Kidney glomerular epithelial cell (primary cell): Measurements from ENCODE around the gene ZNF500.

Experiments used
- DNase-seq: peaks from one replicate; lab custom pipeline; 2025; lab: John Stamatoyannopoulos, UW

Gene ZNF500

DNA sequence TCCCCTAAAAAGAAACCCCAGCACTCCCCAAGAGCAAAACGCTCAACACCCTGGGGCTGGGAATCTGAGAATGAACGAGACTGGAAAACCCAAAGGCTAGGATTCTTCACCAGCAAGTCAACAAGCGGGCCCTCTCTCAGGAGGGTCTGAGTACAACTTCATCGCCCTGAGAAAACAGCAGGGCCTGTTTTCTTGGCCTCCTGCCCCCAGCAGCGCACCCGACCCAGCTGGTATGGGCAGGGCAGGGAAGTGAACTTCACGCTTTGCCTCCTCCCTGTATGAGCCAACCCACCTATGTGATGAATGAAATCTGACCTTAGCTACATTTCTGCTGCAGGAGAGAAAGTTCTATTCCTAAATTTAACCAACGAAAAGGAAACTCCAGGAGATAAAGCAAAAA, 62.5 kb downstream of the ZNF500 start:
- DNase-seq: no peak

DNA sequence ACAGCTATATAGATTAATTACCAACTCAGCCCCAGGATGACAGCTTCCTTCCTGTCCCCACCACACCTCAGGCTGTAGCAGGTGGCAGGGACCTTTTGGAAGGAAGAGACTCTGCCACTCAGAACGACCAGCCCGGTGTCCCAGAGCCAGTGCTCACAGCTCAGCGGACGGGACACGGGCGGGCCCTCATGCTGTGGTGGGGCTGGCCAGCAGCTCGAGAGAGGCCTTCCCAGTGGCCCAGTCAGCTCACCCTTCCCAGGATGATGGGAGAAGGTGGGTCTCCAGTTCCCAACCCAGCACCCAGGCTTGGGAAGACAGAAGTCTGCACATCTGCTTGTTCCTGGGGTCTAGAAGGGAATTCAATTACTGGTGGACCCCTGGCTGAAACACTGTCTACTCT, 63.1 kb downstream of the ZNF500 start:
- DNase-seq: no peak

DNA sequence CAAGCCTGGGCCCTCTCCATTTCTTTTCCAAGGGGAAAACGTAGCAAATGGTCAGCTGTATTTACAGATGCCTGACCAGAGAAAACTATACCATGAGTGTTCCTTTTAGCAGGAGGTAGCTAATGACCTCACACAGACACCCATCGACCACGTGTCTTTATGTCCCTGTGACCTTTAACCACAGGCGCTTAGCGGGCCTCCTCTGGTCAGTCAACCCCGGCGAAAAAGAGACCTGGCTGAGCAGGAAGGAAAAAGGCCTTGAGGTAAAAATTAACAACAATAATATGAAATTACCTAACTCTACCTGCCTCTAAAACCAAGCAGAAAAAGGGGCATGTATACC, 64.5 kb downstream of the ZNF500 start:
- no peak for DNase-seq

DNA sequence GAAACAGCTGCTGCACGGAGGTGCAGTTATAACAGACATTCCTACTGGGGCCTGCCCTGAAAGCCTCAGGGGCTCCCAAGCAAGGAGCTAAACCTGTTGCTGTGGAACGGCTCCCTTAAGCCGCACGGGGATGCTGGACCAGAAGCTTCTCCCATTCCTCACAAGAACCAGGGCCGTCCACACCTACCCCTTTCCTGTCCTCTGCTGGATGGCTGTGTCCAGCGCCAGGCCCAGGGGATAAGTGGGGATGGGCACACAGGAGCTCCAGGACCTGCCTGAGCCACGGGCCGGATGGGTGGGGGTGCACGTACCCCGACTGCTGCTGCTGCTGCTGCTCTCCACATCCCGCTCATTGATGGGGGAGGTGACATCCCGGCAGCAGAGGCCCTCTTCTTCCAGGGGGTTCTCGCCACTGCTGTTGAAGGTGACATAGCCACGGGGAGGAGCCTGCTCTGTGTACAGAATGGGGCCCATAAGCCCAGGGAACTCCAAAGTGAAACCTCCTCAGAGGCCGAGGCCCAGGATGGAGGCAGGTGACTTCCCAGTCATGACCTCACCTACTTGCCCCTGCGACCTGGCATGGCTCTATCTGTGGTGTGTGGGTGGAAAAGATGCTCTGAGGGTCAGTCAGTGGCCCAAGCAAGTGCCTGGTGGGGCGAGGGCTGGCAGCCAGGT, 65.0 kb downstream of the ZNF500 start:
- no peak for DNase-seq

DNA sequence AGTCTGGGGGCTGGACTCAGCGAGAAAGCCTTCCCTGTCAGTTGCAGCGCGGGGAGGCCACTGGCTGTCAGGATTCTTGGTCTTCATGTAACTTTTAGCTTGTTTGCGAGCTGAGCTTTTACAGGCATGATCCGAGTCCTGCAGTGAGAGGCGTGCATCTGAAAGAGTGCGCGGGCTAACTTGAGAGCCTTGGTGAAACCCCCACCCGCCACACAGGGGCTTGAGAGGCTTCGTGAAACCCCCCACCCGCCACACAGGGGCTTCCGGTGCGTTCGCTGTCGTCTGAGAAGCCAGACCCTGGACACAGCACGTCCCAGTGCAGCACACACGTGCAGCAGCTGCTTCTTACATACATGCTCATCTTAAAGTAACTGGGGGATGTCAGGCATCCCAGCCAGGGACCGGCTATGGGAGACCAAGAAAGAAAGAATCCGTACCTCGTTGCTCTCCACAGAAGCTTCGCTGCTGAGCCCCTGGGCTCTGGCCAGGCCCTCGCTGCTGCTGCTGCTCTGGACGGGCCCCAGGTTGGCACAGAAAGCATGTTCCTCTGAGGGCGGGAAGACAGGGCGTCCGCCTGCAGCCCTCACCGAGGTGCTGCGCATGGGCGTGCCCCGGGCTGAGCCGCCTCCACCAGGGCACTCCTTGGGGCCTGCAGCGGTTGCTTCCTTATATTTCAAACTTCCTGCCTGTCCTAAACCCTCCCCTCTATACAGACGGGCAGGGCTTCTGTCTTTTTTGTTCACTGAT, 65.8 kb downstream of the ZNF500 start:
- no peak for DNase-seq

DNA sequence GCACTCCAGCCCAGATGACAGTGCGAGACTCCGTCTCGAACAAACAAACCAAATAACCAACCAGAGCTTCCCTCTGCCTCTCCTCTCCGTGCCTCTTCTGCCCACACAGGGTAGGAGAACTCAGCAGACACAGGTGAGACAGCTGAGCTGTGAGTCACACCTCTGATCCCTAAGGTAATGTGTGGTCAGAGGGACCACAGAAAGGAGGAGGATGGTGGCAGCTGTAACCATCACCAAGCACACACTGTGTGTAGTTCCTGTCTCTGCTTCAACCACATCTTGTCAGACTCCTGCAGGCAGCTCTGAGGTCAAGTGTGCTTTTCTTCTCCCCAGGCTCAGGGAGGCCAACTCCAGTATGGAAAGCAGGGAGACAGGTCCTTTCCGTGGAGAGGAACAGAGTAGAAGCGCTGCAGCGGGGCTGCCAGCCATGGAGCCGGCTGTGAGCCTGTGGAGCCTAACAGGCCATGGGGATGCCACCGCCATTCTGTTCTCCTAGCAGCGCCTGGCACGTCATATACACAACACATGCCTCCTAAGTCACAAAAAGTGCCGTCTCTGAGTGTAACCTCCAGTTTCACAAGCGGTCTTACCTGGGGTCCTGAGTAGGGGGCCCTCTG, 66.5 kb downstream of the ZNF500 start:
- no peak for DNase-seq

DNA sequence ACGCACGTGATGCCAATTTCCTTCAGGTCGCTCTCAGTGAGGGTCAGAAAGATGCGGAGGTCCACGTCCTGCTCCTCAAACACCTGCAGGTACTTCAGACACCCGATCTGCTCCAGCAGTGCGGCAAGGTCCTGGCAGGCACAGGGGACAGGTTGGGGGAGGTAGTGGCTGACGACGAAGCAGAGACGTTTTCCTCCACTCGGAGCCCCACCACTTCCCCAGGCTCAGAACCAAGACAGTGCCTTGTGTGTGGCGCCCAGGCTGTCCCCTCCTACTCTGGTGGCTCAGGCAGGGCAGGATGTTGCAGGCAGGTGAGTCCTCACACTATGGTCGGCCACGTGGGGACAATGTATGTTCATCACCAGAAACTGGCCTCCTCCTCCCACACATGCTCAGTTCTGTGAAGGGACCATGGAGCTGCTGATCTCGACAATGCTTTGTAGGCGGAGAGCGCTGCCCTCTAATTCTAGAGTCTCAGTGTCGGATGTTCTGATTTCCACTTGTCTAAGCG, 67.9 kb downstream of the ZNF500 start:
- DNase-seq: no peak

DNA sequence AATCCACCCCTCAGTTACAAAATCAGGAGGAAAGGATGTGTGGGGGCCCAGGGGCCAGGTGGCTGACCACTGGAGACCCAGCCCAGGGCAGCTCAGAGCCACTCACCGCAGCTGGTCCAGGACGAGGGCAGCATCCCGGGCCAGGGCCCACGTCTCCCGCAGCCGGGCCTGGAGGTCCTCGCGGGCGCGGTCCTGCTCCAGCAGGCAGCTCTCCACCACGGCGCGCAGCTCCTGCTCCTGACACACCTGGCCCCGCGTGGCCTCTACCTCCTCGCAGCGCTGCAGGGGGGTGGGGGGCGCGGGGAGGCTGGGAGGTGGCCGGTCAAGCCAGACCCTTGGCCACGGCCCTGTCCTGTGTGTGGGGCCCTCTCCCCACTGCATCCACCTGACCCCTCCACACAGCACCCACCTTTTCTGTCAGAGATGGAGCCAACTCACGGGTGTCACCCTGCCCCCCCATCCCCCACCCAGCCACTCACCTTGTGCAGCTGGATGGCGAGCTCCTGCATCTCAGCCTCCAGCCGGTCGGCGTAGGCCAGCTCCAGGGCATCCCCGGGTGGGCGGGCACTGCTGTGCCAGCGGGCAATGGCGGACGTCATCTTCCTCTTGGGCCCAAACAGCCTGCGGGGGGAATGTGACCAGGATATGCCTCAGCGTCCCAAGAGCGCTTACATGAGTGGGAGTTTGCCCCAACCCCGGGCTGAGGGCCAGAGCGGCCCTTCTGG, 68.5 kb downstream of the ZNF500 start:
- no peak for DNase-seq
